GM12864 (cell line): Measurements from ENCODE around the gene CARF.
"Not testable (repeated sequence)": the region's sequence is repeated elsewhere in the genome, so short reads cannot be mapped to it uniquely, and the experiment has no call there.

Source experiments
- DNase-seq: peaks from one replicate; pipeline ENCODE4 v3.0.0-alpha.2; 2011; ENCODE audit warnings: low read depth
- H3K4me3 ChIP-seq: 2 replicates; pipeline ENCODE4 v1.5.1; 2011; ENCODE audit warnings: mild to moderate bottlenecking, low read depth, low read length, control low read depth
- TF ChIP-seq, protein P1 (sequence below): IDR thresholded peaks from 2 replicates; pipeline ENCODE4 v1.5.1; 2011; ENCODE audit warnings: low read depth, mild to moderate bottlenecking, moderate library complexity, low read length, control low read depth, inconsistent platforms; ENCODE audit errors: missing control alignments

CARF gene

DNA sequence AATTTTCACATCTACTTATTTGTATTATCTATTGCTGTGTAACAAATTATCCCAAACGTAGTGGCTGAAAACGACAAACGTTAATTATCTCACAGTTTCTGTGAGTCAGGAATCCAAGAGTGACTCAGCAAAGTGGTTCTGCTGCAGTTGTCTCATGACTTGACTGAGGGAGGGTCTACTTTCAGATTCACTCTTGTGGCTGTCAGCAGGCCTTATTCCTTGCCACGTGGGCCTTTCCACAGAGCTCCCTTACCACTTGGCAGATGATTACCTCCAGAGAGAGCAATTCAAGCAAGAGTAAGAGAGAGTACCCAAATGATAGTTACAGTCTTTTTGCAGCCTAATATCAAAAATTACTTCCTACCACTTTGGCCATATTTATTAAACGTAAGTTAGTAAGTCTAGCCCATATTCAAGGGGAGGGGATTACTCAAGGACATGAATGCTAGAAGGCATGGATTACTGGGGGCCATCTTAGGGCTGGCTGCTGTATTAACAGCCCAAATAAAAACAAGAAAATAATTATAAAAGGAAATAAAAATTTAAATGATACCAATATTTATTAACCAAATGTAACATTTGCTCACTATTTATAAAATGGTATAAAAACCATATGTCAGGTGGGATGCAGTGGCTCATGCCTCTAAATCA, 53.9 kb downstream of the CARF start:
- H3K4me3 ChIP-seq = no peak overlapping the region
- DNase-seq = peak; percentile 49
- TF ChIP-seq, protein P1, sequence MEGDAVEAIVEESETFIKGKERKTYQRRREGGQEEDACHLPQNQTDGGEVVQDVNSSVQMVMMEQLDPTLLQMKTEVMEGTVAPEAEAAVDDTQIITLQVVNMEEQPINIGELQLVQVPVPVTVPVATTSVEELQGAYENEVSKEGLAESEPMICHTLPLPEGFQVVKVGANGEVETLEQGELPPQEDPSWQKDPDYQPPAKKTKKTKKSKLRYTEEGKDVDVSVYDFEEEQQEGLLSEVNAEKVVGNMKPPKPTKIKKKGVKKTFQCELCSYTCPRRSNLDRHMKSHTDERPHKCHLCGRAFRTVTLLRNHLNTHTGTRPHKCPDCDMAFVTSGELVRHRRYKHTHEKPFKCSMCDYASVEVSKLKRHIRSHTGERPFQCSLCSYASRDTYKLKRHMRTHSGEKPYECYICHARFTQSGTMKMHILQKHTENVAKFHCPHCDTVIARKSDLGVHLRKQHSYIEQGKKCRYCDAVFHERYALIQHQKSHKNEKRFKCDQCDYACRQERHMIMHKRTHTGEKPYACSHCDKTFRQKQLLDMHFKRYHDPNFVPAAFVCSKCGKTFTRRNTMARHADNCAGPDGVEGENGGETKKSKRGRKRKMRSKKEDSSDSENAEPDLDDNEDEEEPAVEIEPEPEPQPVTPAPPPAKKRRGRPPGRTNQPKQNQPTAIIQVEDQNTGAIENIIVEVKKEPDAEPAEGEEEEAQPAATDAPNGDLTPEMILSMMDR = no peak

DNA sequence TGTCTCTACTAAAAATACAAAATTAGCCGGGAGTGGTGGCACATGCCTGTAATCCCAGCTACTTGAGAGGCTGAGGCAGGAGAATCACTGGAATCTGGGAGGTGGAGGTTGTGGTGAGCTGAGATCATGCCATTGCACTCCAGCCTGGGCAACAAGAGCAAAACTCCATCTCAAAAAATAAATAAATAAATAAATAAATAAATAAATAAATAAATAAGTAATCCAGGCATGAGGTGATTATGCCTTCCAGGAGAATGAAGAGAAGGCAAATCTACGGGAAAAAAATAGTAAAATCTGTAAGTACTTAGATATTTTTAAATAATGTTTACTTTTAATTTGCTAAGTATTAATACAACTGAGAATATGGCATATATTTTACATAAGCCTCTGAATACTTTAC, 57.3 kb downstream of the CARF start:
- not testable (repeated sequence) for DNase-seq, H3K4me3 ChIP-seq

DNA sequence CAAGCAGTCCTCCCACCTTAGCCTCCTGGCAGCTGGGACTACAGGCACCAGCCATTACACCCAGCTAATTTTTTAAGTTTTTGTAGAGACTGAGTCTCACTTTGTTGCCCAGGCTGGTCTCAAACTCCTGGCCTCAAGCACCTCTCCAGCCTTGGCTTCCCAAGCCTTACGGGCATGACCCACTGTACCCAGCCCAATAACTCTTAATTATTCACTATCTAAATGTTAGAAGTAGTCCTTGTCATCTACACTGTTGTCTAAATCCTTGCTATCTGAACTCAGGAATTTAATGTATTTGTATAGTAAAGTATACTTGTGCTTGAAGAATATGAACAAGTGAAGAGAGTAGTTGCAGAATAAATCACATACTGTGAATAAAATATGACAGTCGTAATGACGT, 64.7 kb downstream of the CARF start:
- no peak for DNase-seq
- TF ChIP-seq, protein P1 = no peak
- H3K4me3 ChIP-seq = no peak overlapping the region

DNA sequence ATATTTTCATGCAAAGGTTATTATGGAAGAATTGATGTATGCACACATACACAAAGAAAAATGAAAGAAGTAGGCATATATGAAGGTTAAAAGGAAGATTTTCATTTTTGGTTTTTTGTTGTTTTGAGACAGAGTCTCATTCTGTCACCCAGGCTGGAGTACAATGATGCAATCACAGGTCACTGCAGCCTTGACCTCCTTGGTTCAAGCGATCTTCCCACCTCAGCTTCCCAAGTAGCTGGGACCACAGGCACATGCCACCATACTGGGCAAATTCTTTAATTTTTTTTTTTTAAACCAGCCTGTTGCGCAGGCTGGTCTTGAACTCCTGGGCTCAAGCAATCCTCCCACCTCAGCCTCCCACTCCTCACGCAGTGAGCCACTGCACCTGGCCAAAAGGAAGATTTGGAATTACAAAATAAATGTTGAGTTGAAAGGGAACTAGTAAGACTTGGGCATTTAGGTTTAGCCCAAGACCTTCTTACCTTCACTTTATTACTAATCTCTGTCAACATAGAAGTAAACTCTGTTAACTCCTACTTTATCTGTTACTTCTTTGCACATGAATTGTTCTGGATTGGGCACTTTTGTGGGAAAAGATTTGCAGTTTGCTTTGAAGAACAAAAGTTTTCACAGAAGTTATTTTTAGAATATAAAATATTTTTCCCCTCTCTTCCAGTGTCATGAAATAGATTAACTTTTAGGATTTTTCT, 70.9 kb downstream of the CARF start:
- TF ChIP-seq, protein P1 = no peak
- no peak overlapping the region for H3K4me3 ChIP-seq
- DNase-seq = no peak

DNA sequence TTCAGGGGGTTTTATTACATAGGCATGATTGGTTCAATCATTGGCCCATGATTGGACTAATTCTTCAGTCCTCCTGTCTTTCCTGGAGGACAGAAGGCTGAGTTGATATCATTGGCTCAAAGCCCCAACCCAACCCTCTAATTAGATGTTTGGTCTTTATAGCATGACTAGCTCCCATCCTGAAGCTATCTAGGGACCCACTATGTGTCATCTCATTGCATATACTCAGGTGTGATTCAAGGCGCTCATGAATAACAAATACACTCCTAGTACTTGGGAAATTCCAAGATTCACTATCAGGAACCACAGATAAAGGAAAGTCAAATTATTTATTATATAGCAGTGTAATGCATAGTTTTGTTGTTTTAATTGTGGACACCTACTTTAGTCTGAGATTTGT, 77.7 kb downstream of the CARF start:
- TF ChIP-seq, protein P1 = no peak
- H3K4me3 ChIP-seq = no peak overlapping the region
- no peak for DNase-seq

DNA sequence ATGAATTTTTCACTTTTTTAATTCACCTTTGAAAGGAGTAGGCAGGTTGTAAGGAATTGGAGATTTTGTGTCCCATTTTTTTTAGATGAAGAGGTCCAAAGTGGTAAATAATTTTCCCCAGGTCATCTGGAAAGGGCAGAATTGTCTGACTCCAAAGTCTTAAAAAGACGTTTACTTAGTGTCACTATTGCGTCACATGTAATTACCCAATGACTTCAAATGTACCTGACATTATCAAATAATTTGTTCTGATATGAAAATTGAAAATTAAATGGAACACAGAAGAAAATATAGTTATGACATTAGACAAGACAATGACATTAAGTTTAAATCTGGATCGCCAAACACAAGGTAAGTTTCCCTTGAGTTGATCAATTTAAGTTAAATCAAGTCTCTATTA, 78.4 kb downstream of the CARF start:
- TF ChIP-seq, protein P1 = no peak
- no peak for DNase-seq
- no peak overlapping the region for H3K4me3 ChIP-seq

DNA sequence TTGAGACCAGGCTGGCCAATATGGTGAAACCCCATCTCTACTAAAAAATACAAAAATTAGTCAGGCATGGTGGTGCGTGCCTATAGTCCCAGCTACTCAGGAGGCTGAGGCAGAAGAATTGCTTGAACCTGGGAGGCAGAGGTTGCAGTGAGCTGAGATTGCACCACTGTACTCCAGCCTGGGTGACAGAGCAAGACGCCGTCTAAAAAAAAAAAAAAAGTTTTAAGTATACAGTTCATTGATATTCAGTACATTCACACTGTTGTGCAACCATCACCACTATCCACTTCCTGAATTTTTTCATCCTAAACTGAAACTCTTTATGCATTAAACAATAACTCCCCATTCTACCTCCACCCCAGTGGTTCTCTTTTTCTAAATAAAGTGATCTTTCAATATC, 85.0 kb downstream of the CARF start:
- H3K4me3 ChIP-seq, DNase-seq: not testable (repeated sequence)
